ENCODE measurements around the gene PAX7. TPM values are rescaled to one million over a fixed set of nuclear protein-coding genes. Genes with fewer than 3 reads are reported as not detected.
A peak's percentile ranks its signal among the peaks of the same experiment; 100 is the strongest.

The PAX7 gene
- total RNA-seq, 1 donor from 2014 or later = not detected

GRCh38 chr1:18703041-18703621, 72.5 kb downstream of the PAX7 start:
- DNase-seq (ENCODE audit: low spot score) = no peak

DNA sequence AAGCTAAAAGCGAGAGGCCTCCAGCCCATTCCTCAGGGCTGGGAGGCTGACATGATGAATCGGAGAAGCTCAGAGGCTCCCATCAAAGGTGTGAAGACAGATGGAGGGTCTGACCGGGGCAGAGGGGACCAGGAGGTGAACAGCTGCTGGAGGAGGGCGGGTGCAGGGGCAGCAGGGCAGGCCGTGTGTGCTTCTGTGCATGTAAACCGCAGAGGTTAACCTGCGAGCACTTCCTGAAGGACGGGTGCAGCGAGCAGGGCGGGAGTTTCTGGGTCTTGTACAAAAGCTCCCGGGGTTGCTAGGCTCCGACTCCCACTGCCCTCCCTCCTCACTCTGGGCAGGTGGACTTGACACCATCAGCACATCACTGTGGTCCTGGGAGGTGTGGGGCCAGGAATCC, 75.2 kb downstream of the PAX7 start:
- DNase-seq (ENCODE audit: low spot score) = peak; percentile 51

- DNase-seq (ENCODE audit: low spot score) = no peak
These were observed 77.1 kb downstream of the PAX7 start for GRCh38 chr1:18707696-18708257.

DNA sequence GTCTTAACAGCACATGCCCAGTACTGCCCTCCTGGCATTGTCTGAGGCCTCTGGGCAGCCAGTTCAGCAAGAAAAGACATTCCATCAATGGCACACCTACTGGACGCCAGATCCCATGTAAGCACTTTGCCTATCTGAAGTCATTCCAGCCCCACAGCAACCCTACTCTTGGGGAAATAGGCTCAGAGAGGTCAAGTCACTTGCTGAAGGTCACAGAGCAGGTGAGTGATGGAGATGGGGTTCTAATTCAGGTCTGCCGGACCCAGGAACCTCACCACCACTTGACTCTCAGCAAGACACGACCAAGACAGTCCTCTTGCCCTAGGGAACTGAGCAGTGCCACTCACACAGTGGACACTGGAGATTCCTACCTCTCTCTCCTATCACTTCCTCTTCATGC, 79.4 kb downstream of the PAX7 start:
- DNase-seq (ENCODE audit: low spot score) = no peak

DNA sequence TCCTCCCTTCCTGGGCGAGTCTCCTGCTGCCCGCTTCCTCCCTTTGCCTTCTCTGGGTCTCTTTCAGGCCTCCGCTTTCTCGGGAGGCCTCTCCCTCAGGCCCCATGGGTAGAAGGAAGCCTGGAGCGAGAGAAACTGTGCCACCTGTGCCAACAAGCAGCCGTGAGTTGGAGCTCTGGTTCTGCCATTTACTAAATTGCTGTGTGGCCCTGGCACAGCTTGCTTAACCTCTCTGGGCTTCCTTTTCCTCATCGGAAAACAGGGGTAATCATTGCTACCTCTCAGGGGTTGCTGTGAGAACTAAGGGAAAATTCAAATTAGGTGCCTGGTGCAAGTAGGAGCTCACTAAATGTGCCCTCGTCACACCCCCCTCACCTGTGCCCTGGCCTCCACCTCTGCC, 80.4 kb downstream of the PAX7 start:
- DNase-seq (ENCODE audit: low spot score) = no peak

- no peak for DNase-seq (ENCODE audit: low spot score)
These were observed 81.0 kb downstream of the PAX7 start for GRCh38 chr1:18711536-18712251.

DNA sequence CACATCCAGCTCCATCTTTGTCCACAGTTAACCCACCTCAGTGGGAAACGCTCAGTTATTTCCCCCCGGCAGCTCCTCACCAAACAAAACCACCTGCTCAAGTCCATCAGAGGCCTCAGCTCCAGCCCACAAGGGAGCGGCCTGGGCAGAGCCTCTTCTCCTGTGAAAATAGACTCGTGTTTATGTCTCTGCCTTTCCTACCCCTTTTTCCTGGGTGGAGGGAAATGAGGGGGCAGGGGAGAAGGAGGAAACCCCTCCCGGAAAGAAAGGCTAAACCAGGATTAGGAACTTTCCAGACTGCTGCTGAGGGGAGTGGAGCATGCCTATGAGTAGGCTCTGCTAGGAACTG, 81.6 kb downstream of the PAX7 start:
- no peak for DNase-seq (ENCODE audit: low spot score)

- DNase-seq (ENCODE audit: low spot score) = no peak
These were observed 83.9 kb downstream of the PAX7 start for GRCh38 chr1:18714404-18715175.

- DNase-seq (ENCODE audit: low spot score) = no peak
These were observed 85.6 kb downstream of the PAX7 start for GRCh38 chr1:18716112-18716784.

DNA sequence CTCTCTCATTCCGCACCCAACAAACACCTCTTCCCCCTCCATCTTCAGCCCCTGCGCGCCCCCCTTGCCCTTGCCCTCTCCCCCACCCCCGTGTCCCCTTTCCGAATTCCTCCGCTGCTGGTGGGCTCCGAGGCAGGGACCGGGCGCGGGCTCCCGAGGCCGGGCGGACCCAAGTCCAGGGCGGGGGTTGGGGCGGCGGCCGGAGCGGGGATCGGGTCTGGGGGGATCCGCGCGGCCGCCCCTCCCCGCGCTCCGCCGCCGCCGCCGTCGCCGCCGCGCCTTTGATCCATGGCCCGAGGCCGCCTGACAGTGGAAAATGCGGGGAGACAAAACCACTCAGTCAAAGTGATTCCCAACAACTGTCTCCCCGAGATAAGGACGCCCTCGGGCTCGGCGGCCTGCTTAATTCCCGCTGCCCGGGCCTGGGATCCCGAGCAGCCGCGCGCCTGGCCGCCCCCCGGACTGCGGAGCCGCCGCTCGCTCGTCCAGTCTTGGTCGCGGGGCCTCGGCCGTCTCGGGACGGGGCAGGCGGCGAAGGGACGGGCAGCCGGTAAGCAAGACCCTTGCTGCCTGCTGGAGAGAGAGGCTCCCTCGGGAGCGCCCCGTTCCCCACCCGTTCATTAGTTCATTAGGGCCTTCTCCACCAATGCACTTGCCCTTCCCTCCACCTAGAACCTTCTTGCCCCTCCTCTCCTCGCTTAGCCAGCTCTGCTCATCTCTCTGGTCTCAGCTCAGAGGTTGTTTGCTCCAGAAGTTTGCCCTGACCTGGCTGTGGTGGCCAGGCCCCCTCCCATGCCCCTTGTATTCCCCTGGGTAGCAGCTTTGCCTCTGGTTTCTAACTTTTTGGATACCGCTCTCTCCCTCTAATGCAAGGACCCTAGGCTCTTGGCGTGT, 86.4 kb downstream of the PAX7 start:
- DNase-seq (ENCODE audit: low spot score) = no peak

DNA sequence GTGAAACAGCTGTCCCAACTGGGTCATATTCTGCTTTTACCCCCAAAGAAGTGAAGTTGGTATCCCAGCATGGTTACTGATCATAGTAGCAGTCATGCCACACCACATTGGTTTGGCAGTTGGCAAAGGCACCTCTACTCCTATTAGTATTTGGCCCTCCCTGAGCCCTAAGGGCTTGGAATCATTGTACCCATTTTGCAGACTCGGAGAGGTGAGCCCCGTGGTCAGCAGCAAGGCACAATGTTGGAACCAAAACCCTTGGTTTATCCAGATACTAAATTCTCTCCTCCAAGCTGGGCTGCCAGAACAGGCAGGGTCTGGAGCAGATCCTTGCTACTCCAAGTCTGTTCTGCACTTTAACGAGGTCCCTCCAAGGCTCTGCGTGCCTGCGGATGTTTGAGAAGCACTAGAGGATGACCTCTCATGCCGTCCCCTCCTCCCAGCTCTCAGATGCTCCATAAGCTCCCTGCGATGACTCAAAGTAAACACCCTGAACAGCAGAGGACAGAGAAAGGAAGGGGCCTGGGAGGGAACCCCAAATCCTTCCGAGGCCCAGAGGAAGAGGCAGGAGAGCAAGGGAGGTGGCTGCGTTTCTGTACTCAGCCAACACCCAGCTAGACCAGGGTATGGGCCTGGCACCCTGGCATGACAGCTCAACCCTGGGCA, 89.3 kb downstream of the PAX7 start:
- no peak for DNase-seq (ENCODE audit: low spot score)

DNA sequence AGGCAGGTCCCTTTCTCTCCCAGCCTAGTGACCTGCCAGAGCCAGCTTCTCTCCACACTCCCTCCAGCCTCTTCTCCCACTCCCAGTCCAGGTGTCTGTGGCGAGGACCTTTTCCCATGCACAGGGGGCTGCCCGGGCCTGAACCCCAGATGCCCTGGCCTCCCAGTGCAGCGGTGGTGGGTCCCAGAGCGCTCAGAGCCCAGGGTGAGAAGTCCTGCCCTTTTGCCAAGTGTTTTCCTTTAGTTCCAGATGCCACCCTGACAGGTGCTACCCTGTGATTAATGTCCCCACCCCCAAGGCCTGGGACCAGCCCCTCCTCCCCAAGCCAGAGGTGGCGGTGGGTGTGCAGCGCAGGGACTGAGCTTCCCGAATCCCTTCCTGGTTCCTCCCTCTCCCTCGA, 90.4 kb downstream of the PAX7 start:
- no peak for DNase-seq (ENCODE audit: low spot score)

DNA sequence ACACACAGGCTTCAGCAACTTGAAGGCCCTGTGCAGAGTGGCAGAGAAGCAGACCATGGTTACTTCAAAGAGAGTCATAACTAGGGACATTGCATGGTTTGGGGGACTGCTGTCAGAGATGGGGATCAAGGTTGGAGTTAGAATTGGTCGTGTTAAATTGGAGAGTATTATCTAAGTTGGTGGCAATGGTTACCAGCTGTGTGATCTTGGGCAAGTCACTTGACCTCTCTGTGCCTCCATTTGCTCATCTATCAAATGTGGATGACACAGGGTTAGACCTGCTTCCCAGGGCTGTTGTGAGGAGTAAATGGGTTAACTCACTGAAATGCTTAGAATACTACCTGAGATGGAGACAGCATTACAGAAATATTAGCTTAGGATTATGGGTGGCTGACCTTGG, 91.1 kb downstream of the PAX7 start:
- no peak for DNase-seq (ENCODE audit: low spot score)

GRCh38 chr1:18722270-18722669, 91.6 kb downstream of the PAX7 start:
- DNase-seq (ENCODE audit: low spot score) = no peak

DNA sequence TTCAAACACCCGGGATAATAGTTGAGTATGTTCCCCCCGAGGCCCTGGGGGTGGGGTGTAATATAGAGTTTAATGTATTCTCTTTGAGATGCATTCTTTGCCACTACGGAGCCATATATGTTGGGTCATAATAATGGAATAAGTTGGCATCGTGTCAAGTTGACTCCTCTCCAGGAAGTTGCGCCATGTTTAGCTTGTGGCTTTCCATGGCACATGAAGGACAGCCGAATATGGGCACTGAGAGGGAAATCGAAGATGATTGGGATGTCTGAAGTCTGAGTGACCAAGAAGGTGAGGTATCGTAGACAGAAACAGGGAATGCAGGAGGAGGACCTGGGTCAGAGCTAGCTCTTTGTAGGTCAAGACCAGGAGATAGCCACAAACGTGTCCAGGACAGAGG, 92.6 kb downstream of the PAX7 start:
- no peak for DNase-seq (ENCODE audit: low spot score)

GRCh38 chr1:18723701-18724411, 93.2 kb downstream of the PAX7 start:
- DNase-seq (ENCODE audit: low spot score) = no peak

GRCh38 chr1:18724801-18725200, 94.2 kb downstream of the PAX7 start:
- DNase-seq (ENCODE audit: low spot score) = no peak

- no peak for DNase-seq (ENCODE audit: low spot score)
These were observed 94.7 kb downstream of the PAX7 start for GRCh38 chr1:18725231-18725895.

DNA sequence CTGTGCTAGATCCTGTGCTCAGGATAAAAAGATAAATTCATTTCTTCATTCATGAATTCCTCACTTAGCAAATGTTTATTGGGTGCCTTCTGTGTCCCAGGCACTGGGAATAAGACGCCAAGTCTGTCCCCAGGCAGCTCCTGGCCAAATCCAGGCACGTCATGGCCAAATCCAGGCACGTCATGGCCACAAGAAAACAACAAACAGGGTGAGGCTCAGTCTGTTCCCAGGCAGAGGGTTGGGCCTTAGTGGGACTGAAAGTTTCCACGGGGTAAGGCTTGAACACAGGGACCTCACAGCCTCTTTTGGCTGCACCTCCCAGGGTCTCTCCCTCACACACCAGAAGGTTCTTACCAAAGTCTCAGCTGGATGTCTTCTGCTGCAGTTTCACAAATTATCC, 95.7 kb downstream of the PAX7 start:
- no peak for DNase-seq (ENCODE audit: low spot score)

Data from ureter (tissue), 1 donor.